ENCODE data around the gene FSIP2. TPM values are rescaled to one million over a fixed set of nuclear protein-coding genes. Genes with fewer than 3 reads are reported as not detected.

Gene FSIP2
- total RNA-seq, 1 experiment from 2014 or later, result 2.2 TPM

DNA sequence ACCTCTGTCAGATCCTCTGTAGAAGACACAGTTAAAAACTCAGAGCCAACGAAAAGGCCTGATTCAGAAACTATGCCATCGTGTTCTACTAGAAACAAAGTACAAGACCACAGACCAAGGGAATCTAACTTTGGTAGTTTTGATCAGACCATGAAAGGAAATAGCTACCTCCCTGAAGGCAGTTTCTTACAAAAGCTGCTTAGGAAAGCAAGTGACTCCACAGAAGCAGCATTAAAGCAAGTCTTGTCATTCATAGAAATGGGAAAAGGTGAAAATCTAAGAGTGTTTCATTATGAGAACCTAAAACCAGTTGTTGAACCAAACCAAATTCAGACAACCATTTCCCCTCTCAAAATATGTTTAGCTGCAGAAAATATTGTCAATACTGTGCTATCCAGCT, 58.2 kb downstream of the FSIP2 start:
- no peaks in the 10 kb centered on the region for H3K4me1 Mint-ChIP-seq
- no peak for ATAC-seq
- ChIA-PET POLR2A (no interaction called here), CTCF (interaction anchor here (1.0 kb wide), 1 partner anchor 984 kb away, joined by 3 read pairs; no protein-coding TSS in a partner anchor)
- H3K27me3 Mint-ChIP-seq (ENCODE audit: low read depth), result no peaks in the 10 kb centered on the region
- TF ChIP-seq NR3C1 (CRISPR knock-in tag; conservative IDR thresholded peaks at IDR 0.05; ENCODE audit: low read depth) (no peak), GABPB1 (CRISPR knock-in tag; IDR thresholded peaks at IDR 0.05) (no peak), TP53 (CRISPR knock-in tag; IDR thresholded peaks at IDR 0.05) (no peak), SP1 (CRISPR knock-in tag; conservative IDR thresholded peaks at IDR 0.05) (no peak), EMX1 (CRISPR knock-in tag; IDR thresholded peaks at IDR 0.05) (no peak), GTF2I (CRISPR knock-in tag; conservative IDR thresholded peaks at IDR 0.05) (no peak), RORB (CRISPR knock-in tag; IDR thresholded peaks at IDR 0.05) (no peak), NR2C2 (CRISPR knock-in tag; IDR thresholded peaks at IDR 0.05) (no peak), ZNF219 (CRISPR knock-in tag; IDR thresholded peaks at IDR 0.05; ENCODE audit: borderline replicate concordance) (no peak), TEAD4 (CRISPR knock-in tag; IDR thresholded peaks at IDR 0.05) (no peak), TEAD1 (CRISPR knock-in tag; IDR thresholded peaks at IDR 0.05) (no peak), ZNF281 (CRISPR knock-in tag; IDR thresholded peaks at IDR 0.05) (no peak), KAT7 (CRISPR knock-in tag; IDR thresholded peaks at IDR 0.05; ENCODE audit: borderline replicate concordance) (no peak), ZNF317 (CRISPR knock-in tag; IDR thresholded peaks at IDR 0.05; ENCODE audit: borderline replicate concordance, low read depth) (no peak), SMAD3 (CRISPR knock-in tag; IDR thresholded peaks at IDR 0.05; ENCODE audit: borderline replicate concordance) (no peak)
- TF ChIP-seq, protein P1, sequence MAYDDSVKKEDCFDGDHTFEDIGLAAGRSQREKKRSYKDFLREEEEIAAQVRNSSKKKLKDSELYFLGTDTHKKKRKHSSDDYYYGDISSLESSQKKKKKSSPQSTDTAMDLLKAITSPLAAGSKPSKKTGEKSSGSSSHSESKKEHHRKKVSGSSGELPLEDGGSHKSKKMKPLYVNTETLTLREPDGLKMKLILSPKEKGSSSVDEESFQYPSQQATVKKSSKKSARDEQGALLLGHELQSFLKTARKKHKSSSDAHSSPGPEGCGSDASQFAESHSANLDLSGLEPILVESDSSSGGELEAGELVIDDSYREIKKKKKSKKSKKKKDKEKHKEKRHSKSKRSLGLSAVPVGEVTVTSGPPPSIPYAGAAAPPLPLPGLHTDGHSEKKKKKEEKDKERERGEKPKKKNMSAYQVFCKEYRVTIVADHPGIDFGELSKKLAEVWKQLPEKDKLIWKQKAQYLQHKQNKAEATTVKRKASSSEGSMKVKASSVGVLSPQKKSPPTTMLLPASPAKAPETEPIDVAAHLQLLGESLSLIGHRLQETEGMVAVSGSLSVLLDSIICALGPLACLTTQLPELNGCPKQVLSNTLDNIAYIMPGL (CRISPR knock-in tag; IDR thresholded peaks at IDR 0.05), result no peak
- TF ChIP-seq, protein P2, sequence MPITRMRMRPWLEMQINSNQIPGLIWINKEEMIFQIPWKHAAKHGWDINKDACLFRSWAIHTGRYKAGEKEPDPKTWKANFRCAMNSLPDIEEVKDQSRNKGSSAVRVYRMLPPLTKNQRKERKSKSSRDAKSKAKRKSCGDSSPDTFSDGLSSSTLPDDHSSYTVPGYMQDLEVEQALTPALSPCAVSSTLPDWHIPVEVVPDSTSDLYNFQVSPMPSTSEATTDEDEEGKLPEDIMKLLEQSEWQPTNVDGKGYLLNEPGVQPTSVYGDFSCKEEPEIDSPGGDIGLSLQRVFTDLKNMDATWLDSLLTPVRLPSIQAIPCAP (CRISPR knock-in tag; IDR thresholded peaks at IDR 0.05), result no peak
- TF ChIP-seq, protein P3, sequence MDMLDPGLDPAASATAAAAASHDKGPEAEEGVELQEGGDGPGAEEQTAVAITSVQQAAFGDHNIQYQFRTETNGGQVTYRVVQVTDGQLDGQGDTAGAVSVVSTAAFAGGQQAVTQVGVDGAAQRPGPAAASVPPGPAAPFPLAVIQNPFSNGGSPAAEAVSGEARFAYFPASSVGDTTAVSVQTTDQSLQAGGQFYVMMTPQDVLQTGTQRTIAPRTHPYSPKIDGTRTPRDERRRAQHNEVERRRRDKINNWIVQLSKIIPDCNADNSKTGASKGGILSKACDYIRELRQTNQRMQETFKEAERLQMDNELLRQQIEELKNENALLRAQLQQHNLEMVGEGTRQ (CRISPR knock-in tag; IDR thresholded peaks at IDR 0.05), result no peak
- TF ChIP-seq, protein P4, sequence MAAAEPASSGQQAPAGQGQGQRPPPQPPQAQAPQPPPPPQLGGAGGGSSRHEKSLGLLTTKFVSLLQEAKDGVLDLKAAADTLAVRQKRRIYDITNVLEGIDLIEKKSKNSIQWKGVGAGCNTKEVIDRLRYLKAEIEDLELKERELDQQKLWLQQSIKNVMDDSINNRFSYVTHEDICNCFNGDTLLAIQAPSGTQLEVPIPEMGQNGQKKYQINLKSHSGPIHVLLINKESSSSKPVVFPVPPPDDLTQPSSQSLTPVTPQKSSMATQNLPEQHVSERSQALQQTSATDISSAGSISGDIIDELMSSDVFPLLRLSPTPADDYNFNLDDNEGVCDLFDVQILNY (CRISPR knock-in tag; IDR thresholded peaks at IDR 0.05), result no peak
- H3K36me3 Mint-ChIP-seq, result no peaks in the 10 kb centered on the region; the same call in 1 of the 2 replicates
- DNase-seq (ENCODE audit: low spot score), result no peak
- H3K27ac Mint-ChIP-seq, result no peak overlapping the region
- peaks cover 8% of the 10 kb centered on the region for H3K9me3 Mint-ChIP-seq
- H3K4me3 Mint-ChIP-seq, result no peak overlapping the region

- CTCF ChIA-PET, result no interaction called here
- Mint-ChIP-seq H3K27me3 (ENCODE audit: low read depth) (no peaks in the 10 kb centered on the region), H3K27ac (no peak overlapping the region), H3K36me3 (no peaks in the 10 kb centered on the region), H3K4me3 (no peak overlapping the region), H3K4me1 (no peaks in the 10 kb centered on the region), H3K9me3 (no peaks in the 10 kb centered on the region)
- ATAC-seq (no peak), DNase-seq (ENCODE audit: low spot score) (no peak)
- POLR2A ChIA-PET, result no interaction called here
- TF ChIP-seq FOXK1 (CRISPR knock-in tag; IDR thresholded peaks at IDR 0.05) (no peak), ZNF281 (CRISPR knock-in tag; IDR thresholded peaks at IDR 0.05) (no peak), PREB (CRISPR knock-in tag; IDR thresholded peaks at IDR 0.05; ENCODE audit: borderline replicate concordance) (no peak), ZNF263 (CRISPR knock-in tag; IDR thresholded peaks at IDR 0.05; ENCODE audit: low read depth) (no peak), NFATC4 (CRISPR knock-in tag; IDR thresholded peaks at IDR 0.05) (no peak)
- TF ChIP-seq, protein P1 (CRISPR knock-in tag; IDR thresholded peaks at IDR 0.05), result no peak
Measured at GRCh38 chr2:185802926-185803325, 64.3 kb downstream of the FSIP2 start.
